GM18867 (cell line): Measurements from ENCODE around the gene PTPRN2.

ENCODE experiments used
- ATAC-seq: cut with Tn5 transposase; IDR thresholded peaks from one replicate; pipeline ENCODE4 v1.9.1; 2021; ENCODE audit warnings: mild to moderate bottlenecking, moderate library complexity; ENCODE audit not compliant: unreplicated experiment

Gene PTPRN2

DNA sequence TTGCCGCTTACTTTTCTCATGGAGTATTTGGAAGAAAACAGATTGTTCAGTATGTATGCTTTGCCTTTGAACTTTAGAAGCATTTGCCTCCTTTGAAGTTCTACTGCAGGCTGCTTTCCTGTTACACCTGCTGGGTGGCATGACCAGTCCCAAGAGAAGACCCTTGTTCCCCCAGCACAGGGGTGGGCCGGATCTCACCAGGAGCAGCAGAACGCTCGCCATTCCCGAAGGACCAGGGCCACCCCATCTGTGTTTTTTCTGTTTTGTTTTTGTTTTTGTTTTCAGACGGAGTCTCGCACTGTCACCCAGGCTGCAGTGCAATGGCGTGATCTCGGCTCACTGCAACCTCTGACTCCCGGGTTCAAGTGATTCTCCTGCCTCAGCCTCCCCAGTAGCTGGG is 493.6 kb downstream of the PTPRN2 start:
- ATAC-seq = no peak

- ATAC-seq = no peak
Observed at GRCh38 chr7:158093156-158093796, 494.3 kb downstream of the PTPRN2 start.

DNA sequence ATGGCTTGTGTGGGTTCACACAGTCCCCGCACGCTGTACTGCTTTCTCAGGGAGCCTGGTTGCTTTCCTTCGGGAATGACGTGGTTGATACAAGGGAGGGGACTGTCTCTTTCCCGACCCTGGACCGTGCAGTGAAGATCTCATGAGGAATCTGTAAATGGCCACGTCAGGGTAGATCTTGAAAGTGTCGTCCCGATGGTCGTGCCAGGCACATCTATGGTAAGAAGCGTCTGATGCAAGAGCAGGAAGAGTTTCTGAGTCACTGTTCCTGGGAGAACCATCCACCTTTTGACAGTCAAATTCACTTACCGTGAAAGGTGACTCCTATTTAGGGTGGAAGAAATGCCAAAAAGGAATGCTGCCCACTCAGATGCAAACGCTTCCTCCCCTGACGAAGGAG is 500.4 kb downstream of the PTPRN2 start:
- no peak for ATAC-seq

- ATAC-seq = no peak
Observed at GRCh38 chr7:158085741-158086695, 501.6 kb downstream of the PTPRN2 start.

DNA sequence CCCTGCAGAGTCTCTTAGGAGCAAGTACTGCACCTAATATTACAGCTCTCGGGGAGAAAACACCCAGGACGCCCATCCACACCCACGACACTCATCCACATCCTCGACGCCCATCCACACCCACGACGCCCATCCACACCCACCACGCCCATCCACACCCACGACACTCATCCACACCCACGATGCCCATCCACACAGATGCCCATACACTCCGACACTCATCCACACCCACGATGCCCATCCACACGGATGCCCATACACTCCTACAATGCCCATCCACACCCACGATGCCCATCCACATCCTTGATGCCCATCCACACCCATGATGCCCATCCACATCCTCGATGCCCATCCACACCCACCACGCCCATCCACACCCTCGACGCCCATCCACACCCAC is 503.1 kb downstream of the PTPRN2 start:
- no peak for ATAC-seq

DNA sequence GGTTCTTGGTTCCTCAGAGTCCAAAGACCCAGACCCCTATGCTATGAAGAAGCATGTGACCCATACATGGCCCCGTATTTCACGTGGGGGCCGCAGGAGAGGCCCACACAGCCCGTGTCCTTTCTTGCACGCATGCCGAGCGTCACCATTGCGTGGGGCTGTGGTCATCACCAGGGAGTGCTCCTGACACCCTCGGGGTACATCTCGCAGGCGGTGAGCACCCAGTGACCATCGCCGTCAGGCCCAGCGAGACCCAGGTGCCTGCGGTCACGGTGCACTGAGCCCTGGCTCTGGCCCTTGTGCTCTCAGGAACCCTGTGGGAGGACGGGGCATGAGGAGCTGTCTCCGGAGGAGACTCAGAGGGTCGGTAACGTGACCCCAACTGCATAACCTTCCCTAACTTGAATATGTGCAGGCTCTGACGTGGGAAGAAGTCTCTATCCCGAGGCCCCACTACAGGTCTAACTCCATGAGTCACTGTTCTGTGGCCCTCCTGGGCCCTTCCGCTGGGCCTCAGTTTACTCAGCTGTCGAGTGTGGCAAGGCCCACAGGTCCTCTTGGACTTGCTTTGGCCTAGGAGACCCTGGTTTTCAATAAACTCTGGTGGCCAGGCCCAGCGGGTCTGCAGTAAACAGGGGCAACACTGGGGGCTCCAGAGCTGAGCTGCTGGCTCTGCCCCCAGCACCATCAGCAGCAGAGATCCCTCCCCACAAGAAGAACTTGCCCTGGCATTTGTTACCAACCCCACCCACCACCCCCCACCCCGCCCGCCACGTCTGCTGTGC is 503.9 kb downstream of the PTPRN2 start:
- ATAC-seq = no peak

GRCh38 chr7:158082761-158083160 is 504.9 kb downstream of the PTPRN2 start:
- no peak for ATAC-seq

GRCh38 chr7:158080899-158081445 is 506.7 kb downstream of the PTPRN2 start:
- ATAC-seq = no peak

- ATAC-seq = no peak
Observed at GRCh38 chr7:158077934-158078910, 509.4 kb downstream of the PTPRN2 start.

- no peak for ATAC-seq
Observed at GRCh38 chr7:158077151-158077840, 510.3 kb downstream of the PTPRN2 start.

- ATAC-seq = no peak
Observed at GRCh38 chr7:158076656-158077055, 511.0 kb downstream of the PTPRN2 start.

- no peak for ATAC-seq
Observed at GRCh38 chr7:158076215-158076614, 511.4 kb downstream of the PTPRN2 start.

DNA sequence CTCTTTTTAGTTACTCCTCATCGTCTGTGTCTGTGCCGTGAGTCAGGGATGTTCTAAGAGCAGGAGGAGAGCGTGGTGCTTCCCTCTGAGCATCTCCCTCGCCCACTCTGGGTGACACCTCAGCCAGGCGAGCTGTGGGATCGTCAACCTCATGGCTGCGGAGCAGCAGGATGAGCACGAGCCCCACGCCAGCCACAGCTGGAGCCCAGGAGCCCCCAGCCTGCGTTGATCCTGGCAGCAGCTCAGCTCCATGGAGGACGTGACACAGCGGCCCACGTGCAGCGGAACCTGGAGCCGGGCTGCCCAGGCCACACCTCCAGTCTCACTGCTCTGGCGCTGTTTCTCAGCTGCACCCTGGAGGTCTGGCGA is 512.0 kb downstream of the PTPRN2 start:
- ATAC-seq = no peak

DNA sequence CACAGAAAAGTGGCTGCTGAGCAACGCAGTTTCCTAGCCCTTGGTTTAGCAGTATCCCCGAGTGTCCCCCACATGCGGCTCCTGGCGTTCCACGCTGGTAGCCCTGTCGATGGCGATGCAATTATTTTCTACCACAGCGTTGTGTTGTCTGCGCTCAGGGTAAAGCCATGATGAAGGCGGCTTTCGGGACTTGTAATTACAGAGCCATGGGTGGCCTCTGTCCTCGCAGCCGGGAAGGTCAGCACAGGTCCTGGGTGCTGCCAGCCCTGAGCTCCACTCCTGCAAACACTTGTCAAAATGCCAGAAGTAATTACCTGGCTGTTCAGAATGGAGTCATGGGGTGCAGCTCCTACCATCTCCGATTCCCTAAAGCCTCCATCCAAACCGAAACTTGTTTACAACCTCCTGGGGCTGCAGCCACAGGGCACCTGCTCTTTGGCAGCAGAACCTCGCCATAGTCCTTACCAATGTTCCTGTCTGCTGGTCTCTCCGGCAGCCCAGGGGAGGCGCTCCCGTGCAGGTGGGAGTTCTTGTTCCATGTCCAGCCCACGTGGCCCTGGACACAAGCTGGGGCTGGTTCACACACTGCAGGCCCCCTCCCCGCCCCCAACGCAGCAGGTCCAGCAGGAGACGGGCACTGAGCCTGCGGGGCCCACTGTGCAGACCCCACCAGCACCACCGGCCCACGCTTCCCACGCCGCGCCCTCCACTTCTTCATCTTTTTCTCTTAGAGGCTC is 512.6 kb downstream of the PTPRN2 start:
- ATAC-seq = no peak

GRCh38 chr7:158073845-158074840 is 513.5 kb downstream of the PTPRN2 start:
- ATAC-seq = no peak

DNA sequence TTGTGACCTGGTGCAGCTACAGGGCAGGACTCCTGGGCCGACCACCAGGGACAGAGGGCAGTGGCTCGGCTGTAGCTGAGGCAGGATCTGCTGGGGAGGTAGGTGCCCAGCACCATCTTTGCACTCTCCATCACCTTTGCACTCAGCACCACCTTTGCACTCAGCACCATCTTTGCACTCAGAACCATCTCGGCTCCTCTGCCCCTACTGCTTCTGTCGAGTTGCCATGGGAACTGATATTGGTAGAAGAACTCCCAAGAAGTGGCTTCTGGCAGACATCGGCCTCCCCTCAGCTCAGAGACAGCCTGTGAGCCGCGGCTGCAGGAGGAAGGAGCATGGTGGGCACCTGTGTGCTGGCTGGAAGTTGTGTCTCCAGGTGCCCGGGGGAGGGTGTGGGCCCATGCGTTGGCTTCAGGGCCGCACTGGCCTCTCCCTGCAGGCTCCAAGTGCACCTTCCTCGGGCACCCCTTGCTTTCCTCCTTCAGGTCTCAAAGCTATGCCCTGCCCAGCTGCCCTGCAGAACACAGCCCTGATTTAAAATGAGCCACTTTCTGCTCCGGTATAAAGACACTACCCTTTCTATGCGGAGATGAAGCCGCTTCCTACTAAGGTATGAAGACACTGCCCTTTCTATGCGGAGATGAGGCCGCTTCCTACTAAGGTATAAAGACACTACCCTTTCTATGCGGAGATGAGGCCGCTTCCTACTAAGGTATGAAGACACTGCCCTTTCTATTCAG is 514.5 kb downstream of the PTPRN2 start:
- ATAC-seq = no peak
